Gastrocnemius medialis (tissue), 4 donors: ENCODE measurements around the gene DPP8. TPM values are rescaled to one million over a fixed set of nuclear protein-coding genes. Genes with fewer than 3 reads are reported as not detected.

ENCODE experiments used
- ATAC-seq, 2 donors: fragments of 150-250 bp; one replicate each; pipeline ENCODE4 v1.9.1; 2016
- DNase-seq, 2 donors: peaks; one replicate each; pipeline ENCODE4 v3.0.0-alpha.2; 2019
- H3K27ac ChIP-seq, 4 donors: fragments of 200-600 bp; sonication (generic); 1 replicate in 1 of 4; 2 replicates in 3 of 4; pipeline ENCODE4 v1.5.1; 2016 to 2018; ENCODE audit warnings: mild to moderate bottlenecking in 2 of 4, moderate library complexity in 1 of 4
- H3K27me3 ChIP-seq, 3 donors: fragments of 200-600 bp; sonication (generic) in 2 of 3; 1 replicate in 1 of 3; 2 replicates in 2 of 3; pipeline versions ENCODE4 v1.5.1 to v1.6.0; 2016 to 2019; ENCODE audit warnings: mild to moderate bottlenecking in 1 of 3, moderate library complexity in 1 of 3
- H3K36me3 ChIP-seq, 2 donors: fragments of 200-600 bp; sonication (generic) in 1 of 2; one replicate each; pipeline ENCODE4 v1.5.1; 2017 to 2018
- H3K4me1 ChIP-seq, 2 donors: fragments of 200-600 bp; sonication (generic) in 1 of 2; one replicate each; pipeline ENCODE4 v1.5.1; 2016 to 2017; ENCODE audit warnings: mild to moderate bottlenecking in 2 of 2
- H3K4me3 ChIP-seq, 4 donors: fragments of 200-600 bp; sonication (generic) in 3 of 4; 1 replicate in 1 of 4; 2 replicates in 3 of 4; pipeline ENCODE4 v1.5.1; 2016 to 2019; ENCODE audit warnings: mild to moderate bottlenecking in 2 of 4
- H3K9me3 ChIP-seq, 3 donors: fragments of 200-600 bp; sonication (generic) in 2 of 3; 1 replicate in 1 of 3; 2 replicates in 2 of 3; pipeline ENCODE4 v1.5.1; 2016 to 2019
- CTCF ChIP-seq, 5 experiments: fragments of 450-650 bp in 3 of 5; fragments of 200-600 bp in 2 of 5; sonication (generic) in 2 of 5; IDR thresholded peaks in 4 of 5; conservative IDR thresholded peaks in 1 of 5; 1 replicate in 4 of 5; 2 replicates in 1 of 5; pipeline ENCODE4 v1.5.1; 2016 to 2019; ENCODE audit warnings: antibody characterized with exemption in 5 of 5, mild to moderate bottlenecking in 3 of 5, moderate library complexity in 3 of 5
- POLR2A ChIP-seq, 2 donors: fragments of 450-650 bp; IDR thresholded peaks; one replicate each; pipeline ENCODE4 v1.6.1; 2017; ENCODE audit warnings: antibody characterized with exemption in 2 of 2, mild to moderate bottlenecking in 2 of 2, moderate library complexity in 2 of 2
- in situ Hi-C, 4 donors: fragments of 200-750 bp; cut with MboI; loops; one replicate each; pipeline versions ENCODE4 v1.15.0 to v1.8.0; 2017; ENCODE audit warnings: low sequenced_read_pairs in 4 of 4
- intact Hi-C: fragments of 100-400 bp; cut with DNase I; formaldehyde crosslinking; loops from one replicate; pipeline ENCODE4 v1.15.1; 2023; ENCODE audit warnings: low total_unique reads
- total RNA-seq, 4 donors: library from RNA; depleted of rRNA; stranded (reverse); fragments of >200 nt; gene quantifications; one replicate each; pipeline versions ENCODE4 v1.1.0 to v1.2.3, GENCODE V29; 2016

The DPP8 gene
- total RNA-seq, 4 donors from 2014 or later: 36.9 to 76.6 (median 48.0) TPM

- peak in 1 of 2 donors; percentile 40 for DNase-seq
- Histone ChIP-seq H3K4me3 (no peak overlapping the region), H3K9me3 (no peaks in the 10 kb centered on the region), H3K27ac (peak overlapping the region; percentile 72 to 82 (median 77)), H3K27me3 (no peaks in the 10 kb centered on the region), H3K36me3 (peaks cover 0 to 58% of the 10 kb centered on the region in 2 donors), H3K4me1 (peaks cover 19 to 21% of the 10 kb centered on the region in 2 donors)
- ATAC-seq: peak; percentile 95 to 97
- TF ChIP-seq POLR2A (IDR thresholded peaks at IDR 0.05) (no peak), CTCF (IDR thresholded peaks at IDR 0.05 in 4 of 5, conservative IDR thresholded peaks at IDR 0.05 in 1 of 5) (no peak)
- intact Hi-C loops: loop anchor here (2.0 kb wide), 1 partner anchor 51 kb away; no protein-coding TSS in a partner anchor
- in situ Hi-C loops: no loop called here
Measured at GRCh38 chr15:65451989-65452388, 65.5 kb downstream of the DPP8 start.

- H3K9me3 ChIP-seq: no peaks in the 10 kb centered on the region
- peak in 1 of 2 donors; percentile 69 for ATAC-seq
- peaks cover 19 to 21% of the 10 kb centered on the region in 2 donors for H3K4me1 ChIP-seq
- H3K27me3 ChIP-seq: no peaks in the 10 kb centered on the region
- H3K36me3 ChIP-seq: peaks cover 0 to 63% of the 10 kb centered on the region in 2 donors
- no peak for DNase-seq
- H3K4me3 ChIP-seq: no peak overlapping the region
- no peak for TF ChIP-seq POLR2A (IDR thresholded peaks at IDR 0.05)
- TF ChIP-seq CTCF (IDR thresholded peaks at IDR 0.05 in 4 of 5, conservative IDR thresholded peaks at IDR 0.05 in 1 of 5): no peak
- H3K27ac ChIP-seq: peak overlapping the region; percentile 72 to 82 (median 77)
- intact Hi-C loops: no loop called here
- in situ Hi-C loops: no loop called here
Measured at GRCh38 chr15:65450556-65450955, 66.9 kb downstream of the DPP8 start.

GRCh38 chr15:65447145-65447544 is 70.3 kb downstream of the DPP8 start:
- in situ Hi-C loops: no loop called here
- peaks cover 0 to 53% of the 10 kb centered on the region in 2 donors for H3K36me3 ChIP-seq

GRCh38 chr15:65434201-65434600 is 83.3 kb downstream of the DPP8 start:
- no peak overlapping the region for H3K4me3 ChIP-seq
- no peaks in the 10 kb centered on the region for H3K27me3 ChIP-seq
- H3K36me3 ChIP-seq: no peaks in the 10 kb centered on the region
- no peak overlapping the region for H3K27ac ChIP-seq
- DNase-seq: no peak
- ATAC-seq: no peak
- no peaks in the 10 kb centered on the region for H3K9me3 ChIP-seq
- TF ChIP-seq POLR2A (IDR thresholded peaks at IDR 0.05): no peak
- TF ChIP-seq CTCF (IDR thresholded peaks at IDR 0.05 in 4 of 5, conservative IDR thresholded peaks at IDR 0.05 in 1 of 5): no peak
- intact Hi-C loops: no loop called here
- no peaks in the 10 kb centered on the region for H3K4me1 ChIP-seq
- in situ Hi-C loops: no loop called here

More at GRCh38 chr15:65447145-65447544, 70.3 kb downstream of the DPP8 start:
- intact Hi-C loops: no loop called here
- no peaks in the 10 kb centered on the region for H3K27me3 ChIP-seq
- DNase-seq (no peak), ATAC-seq (no peak)
- no peaks in the 10 kb centered on the region for H3K9me3 ChIP-seq
- peaks cover 19% of the 10 kb centered on the region in 2 donors for H3K4me1 ChIP-seq
- H3K4me3 ChIP-seq: no peak overlapping the region
- no peak overlapping the region for H3K27ac ChIP-seq
- TF ChIP-seq CTCF (IDR thresholded peaks at IDR 0.05 in 4 of 5, conservative IDR thresholded peaks at IDR 0.05 in 1 of 5): no peak
- TF ChIP-seq POLR2A (IDR thresholded peaks at IDR 0.05): no peak

GRCh38 chr15:65431731-65432130 is 85.8 kb downstream of the DPP8 start:
- Histone ChIP-seq H3K27ac (no peak overlapping the region), H3K4me3 (no peak overlapping the region), H3K4me1 (no peaks in the 10 kb centered on the region), H3K9me3 (no peaks in the 10 kb centered on the region), H3K27me3 (no peaks in the 10 kb centered on the region), H3K36me3 (no peaks in the 10 kb centered on the region)
- ATAC-seq (no peak), DNase-seq (no peak)
- no peak for TF ChIP-seq POLR2A (IDR thresholded peaks at IDR 0.05)
- TF ChIP-seq CTCF (IDR thresholded peaks at IDR 0.05 in 4 of 5, conservative IDR thresholded peaks at IDR 0.05 in 1 of 5): no peak
- in situ Hi-C loops (no loop called here), intact Hi-C loops (no loop called here)
